ENCODE results near the gene TROAP.
A peak's percentile ranks its signal among the peaks of the same experiment; 100 is the strongest.

Gene TROAP

GRCh38 chr12:49342914-49343731 lies 20.1 kb downstream of the TROAP start:
- WGBS, 2 experiments: 3 to 4% methylated on average over 31 of the region's 33 CpGs
- Histone ChIP-seq H3K4me1 (ENCODE audit: control insufficient read depth, insufficient read depth, low read length) (peaks cover 31% of the 10 kb centered on the region), H3K27ac (ENCODE audit: insufficient read depth, low read depth, low read length, poor library complexity, severe bottlenecking) (no peak overlapping the region), H3K9me3 (ENCODE audit: control insufficient read depth, low read length) (no peaks in the 10 kb centered on the region), H3K4me3 (ENCODE audit: insufficient read depth, low read depth, low read length) (no peak overlapping the region), H3K27me3 (ENCODE audit: control insufficient read depth, insufficient read depth, low read length, poor library complexity, severe bottlenecking) (peaks cover 100% of the 10 kb centered on the region), H3K36me3 (ENCODE audit: control insufficient read depth, insufficient read depth, low read length) (no peaks in the 10 kb centered on the region)

- H3K27me3 ChIP-seq (ENCODE audit: control insufficient read depth, insufficient read depth, low read length, poor library complexity, severe bottlenecking): peaks cover 100% of the 10 kb centered on the region
- H3K27ac ChIP-seq (ENCODE audit: insufficient read depth, low read depth, low read length, poor library complexity, severe bottlenecking): no peak overlapping the region
- 4 to 6% methylated on average over 15 of the region's 15 CpGs for WGBS, 2 experiments
- H3K36me3 ChIP-seq (ENCODE audit: control insufficient read depth, insufficient read depth, low read length): no peaks in the 10 kb centered on the region
- H3K9me3 ChIP-seq (ENCODE audit: control insufficient read depth, low read length): no peaks in the 10 kb centered on the region
- H3K4me3 ChIP-seq (ENCODE audit: insufficient read depth, low read depth, low read length): no peak overlapping the region
- H3K4me1 ChIP-seq (ENCODE audit: control insufficient read depth, insufficient read depth, low read length): peaks cover 31% of the 10 kb centered on the region
These were observed 21.5 kb downstream of the TROAP start for GRCh38 chr12:49344486-49345050.

DNA sequence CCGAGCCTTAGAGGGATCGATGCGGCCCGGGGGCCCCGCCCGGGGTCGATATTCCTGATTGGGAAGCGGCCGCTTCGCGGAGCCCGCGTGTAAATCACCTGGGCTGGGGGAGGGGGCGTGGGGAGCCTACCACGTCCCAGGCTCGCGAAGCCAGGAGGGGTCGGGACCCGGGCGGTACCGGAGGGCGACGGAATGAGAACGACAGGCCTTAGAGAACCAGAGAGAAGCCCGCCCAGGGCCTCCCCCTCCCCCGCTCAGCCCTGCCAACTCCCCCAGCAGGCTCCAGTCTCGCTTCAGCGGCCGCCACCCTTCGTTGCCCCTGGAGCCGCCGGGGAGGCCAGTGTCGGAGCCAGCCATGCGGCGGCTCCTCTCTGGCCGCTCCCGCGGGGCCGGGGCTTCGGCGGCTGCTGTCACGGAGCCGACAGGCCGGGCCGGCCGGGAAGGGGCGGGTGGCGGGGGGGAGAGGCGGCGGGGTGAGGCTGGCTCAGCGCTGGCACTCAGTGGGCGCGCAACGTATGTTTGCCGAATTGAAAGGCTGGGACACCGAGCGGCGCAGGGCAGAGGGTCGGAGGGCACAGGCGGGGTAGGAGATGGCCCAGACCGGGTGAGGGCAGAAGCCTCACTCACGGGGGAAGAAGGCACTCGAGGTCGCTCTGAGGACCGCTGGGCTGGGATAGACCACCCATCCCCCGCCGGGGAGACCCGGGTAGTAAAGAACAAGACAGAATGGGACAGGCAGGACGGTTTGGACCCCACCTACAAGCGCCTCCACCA lies 22.2 kb downstream of the TROAP start:
- no peaks in the 10 kb centered on the region for H3K9me3 ChIP-seq (ENCODE audit: control insufficient read depth, low read length)
- WGBS, 2 experiments: 0% methylated on average over 70 of the region's 70 CpGs
- peaks cover 99% of the 10 kb centered on the region for H3K27me3 ChIP-seq (ENCODE audit: control insufficient read depth, insufficient read depth, low read length, poor library complexity, severe bottlenecking)
- peak overlapping the region; percentile 21 for H3K4me3 ChIP-seq (ENCODE audit: insufficient read depth, low read depth, low read length)
- peaks cover 31% of the 10 kb centered on the region for H3K4me1 ChIP-seq (ENCODE audit: control insufficient read depth, insufficient read depth, low read length)
- no peak overlapping the region for H3K27ac ChIP-seq (ENCODE audit: insufficient read depth, low read depth, low read length, poor library complexity, severe bottlenecking)
- no peaks in the 10 kb centered on the region for H3K36me3 ChIP-seq (ENCODE audit: control insufficient read depth, insufficient read depth, low read length)

- Histone ChIP-seq H3K4me3 (ENCODE audit: insufficient read depth, low read depth, low read length) (peak overlapping the region; percentile 21), H3K27ac (ENCODE audit: insufficient read depth, low read depth, low read length, poor library complexity, severe bottlenecking) (no peak overlapping the region), H3K9me3 (ENCODE audit: control insufficient read depth, low read length) (no peaks in the 10 kb centered on the region), H3K36me3 (ENCODE audit: control insufficient read depth, insufficient read depth, low read length) (no peaks in the 10 kb centered on the region), H3K4me1 (ENCODE audit: control insufficient read depth, insufficient read depth, low read length) (peaks cover 28% of the 10 kb centered on the region), H3K27me3 (ENCODE audit: control insufficient read depth, insufficient read depth, low read length, poor library complexity, severe bottlenecking) (peaks cover 95% of the 10 kb centered on the region)
- WGBS, 2 experiments: 1% methylated on average over 61 of the region's 61 CpGs
These were observed 23.0 kb downstream of the TROAP start for GRCh38 chr12:49345825-49346658.

DNA sequence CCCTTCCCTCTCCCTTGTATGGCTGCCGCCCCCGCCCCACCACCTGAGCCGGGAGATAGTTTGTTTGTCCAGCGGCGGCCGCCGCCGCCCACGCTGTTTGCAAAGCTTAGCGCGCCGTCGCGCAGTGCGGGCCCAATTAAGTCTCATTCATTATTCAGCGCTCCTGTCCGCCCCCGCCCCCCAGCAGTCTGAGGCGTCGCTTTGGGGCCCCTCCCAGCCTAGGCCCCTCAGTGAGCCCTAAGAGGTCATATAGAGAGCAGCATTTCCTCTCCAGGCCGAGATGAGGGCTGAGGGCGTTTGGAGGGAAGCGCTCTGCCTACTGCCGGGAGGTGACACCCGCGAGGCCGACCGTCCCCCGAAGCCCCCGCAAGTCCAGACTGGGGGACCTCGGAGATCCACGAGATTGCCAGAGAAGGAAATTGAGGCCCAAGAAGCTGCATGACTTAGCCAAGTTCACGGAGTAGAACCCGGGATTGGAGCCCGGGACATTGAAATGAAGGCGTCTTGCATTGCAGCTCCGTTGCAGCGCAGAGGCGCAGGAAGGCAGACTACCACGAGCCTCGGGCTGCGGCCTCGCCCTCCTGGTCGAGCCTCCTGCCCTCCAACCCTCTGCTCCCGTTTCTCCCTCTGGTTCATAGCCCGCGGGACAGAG lies 23.7 kb downstream of the TROAP start, which contains the start of gene DNAJC22:
Gene DNAJC22 (plus strand): TSS at position 230 of the 652 bp plus-strand sequence. CDS start 1,985 bp downstream, outside the sequence.
- no peaks in the 10 kb centered on the region for H3K9me3 ChIP-seq (ENCODE audit: control insufficient read depth, low read length)
- 1% methylated on average over 47 of the region's 47 CpGs for WGBS, 2 experiments
- H3K4me3 ChIP-seq (ENCODE audit: insufficient read depth, low read depth, low read length): peak within 1 kb of the TSS; percentile 21
- H3K4me1 ChIP-seq (ENCODE audit: control insufficient read depth, insufficient read depth, low read length): peaks cover 22% of the 10 kb centered on the region
- no peak within 1 kb of the TSS for H3K27ac ChIP-seq (ENCODE audit: insufficient read depth, low read depth, low read length, poor library complexity, severe bottlenecking)
- H3K27me3 ChIP-seq (ENCODE audit: control insufficient read depth, insufficient read depth, low read length, poor library complexity, severe bottlenecking): peaks cover 89% of the 10 kb centered on the region
- no peaks in the 10 kb centered on the region for H3K36me3 ChIP-seq (ENCODE audit: control insufficient read depth, insufficient read depth, low read length)

DNA sequence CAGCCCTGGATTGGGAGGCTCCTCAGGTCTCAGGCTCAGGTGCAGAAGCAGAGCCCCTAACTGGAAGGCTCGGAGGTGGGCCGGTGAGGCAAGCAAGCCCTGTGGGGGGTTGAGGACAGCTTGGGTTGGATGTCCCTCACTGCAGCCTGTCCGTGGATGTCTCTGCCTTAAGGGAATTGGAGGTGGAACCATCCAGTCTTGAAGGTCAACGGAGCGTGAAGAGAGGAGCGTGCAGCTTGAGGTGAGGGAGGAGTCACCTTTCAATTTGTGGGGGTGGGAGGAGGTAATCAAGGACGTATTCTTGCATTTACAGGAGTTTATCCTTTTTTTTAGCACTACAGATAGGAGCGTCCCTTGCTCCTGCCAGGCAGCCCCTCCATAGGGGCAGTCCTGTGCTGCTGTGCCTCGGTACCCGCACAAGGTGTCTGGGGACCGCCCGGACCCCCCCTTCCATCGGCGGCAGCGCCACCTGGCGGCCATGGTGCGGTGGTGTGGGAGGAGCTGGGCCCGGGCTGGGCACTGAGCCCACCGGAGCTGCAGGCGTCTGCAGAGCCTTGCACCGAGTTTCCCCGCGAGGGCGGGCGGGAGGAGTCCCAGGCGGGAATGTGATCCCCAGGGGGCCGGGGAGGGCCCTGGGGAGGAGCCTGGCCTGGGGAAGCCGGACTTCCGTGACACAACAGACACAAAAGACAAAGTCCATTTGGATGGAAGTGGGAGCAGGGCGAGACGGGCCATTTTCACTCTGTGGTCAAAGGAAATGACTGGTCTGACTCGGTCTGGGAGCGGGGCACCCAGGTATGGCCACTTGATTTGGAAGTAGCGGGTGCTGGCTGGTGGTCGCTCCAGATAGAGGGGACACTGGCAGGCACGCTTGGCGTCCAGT lies 24.5 kb downstream of the TROAP start:
- no peaks in the 10 kb centered on the region for H3K9me3 ChIP-seq (ENCODE audit: control insufficient read depth, low read length)
- H3K36me3 ChIP-seq (ENCODE audit: control insufficient read depth, insufficient read depth, low read length): no peaks in the 10 kb centered on the region
- H3K27ac ChIP-seq (ENCODE audit: insufficient read depth, low read depth, low read length, poor library complexity, severe bottlenecking): no peak overlapping the region
- H3K4me3 ChIP-seq (ENCODE audit: insufficient read depth, low read depth, low read length): peak overlapping the region; percentile 18
- peaks cover 21% of the 10 kb centered on the region for H3K4me1 ChIP-seq (ENCODE audit: control insufficient read depth, insufficient read depth, low read length)
- WGBS, 2 experiments: 11 to 12% methylated on average over 37 of the region's 37 CpGs
- H3K27me3 ChIP-seq (ENCODE audit: control insufficient read depth, insufficient read depth, low read length, poor library complexity, severe bottlenecking): peaks cover 81% of the 10 kb centered on the region

DNA sequence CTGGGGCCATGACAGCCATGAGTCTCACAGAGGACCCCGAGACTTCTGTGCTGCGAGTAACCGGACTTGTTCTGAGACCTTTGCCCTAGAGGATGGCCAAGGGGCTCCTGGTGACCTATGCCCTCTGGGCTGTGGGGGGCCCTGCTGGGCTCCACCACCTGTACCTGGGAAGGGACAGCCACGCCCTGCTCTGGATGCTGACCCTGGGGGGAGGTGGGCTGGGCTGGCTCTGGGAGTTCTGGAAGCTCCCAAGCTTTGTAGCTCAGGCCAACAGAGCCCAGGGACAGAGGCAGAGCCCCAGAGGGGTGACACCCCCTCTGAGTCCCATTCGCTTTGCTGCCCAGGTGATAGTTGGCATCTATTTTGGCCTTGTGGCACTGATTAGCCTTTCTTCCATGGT lies 25.7 kb downstream of the TROAP start:
- Histone ChIP-seq H3K27ac (ENCODE audit: insufficient read depth, low read depth, low read length, poor library complexity, severe bottlenecking) (no peak overlapping the region), H3K4me1 (ENCODE audit: control insufficient read depth, insufficient read depth, low read length) (peaks cover 21% of the 10 kb centered on the region), H3K9me3 (ENCODE audit: control insufficient read depth, low read length) (no peaks in the 10 kb centered on the region), H3K4me3 (ENCODE audit: insufficient read depth, low read depth, low read length) (no peak overlapping the region), H3K36me3 (ENCODE audit: control insufficient read depth, insufficient read depth, low read length) (no peaks in the 10 kb centered on the region), H3K27me3 (ENCODE audit: control insufficient read depth, insufficient read depth, low read length, poor library complexity, severe bottlenecking) (peaks cover 69% of the 10 kb centered on the region)
- WGBS, 2 experiments: 91 to 97% methylated on average over 5 of the region's 5 CpGs

DNA sequence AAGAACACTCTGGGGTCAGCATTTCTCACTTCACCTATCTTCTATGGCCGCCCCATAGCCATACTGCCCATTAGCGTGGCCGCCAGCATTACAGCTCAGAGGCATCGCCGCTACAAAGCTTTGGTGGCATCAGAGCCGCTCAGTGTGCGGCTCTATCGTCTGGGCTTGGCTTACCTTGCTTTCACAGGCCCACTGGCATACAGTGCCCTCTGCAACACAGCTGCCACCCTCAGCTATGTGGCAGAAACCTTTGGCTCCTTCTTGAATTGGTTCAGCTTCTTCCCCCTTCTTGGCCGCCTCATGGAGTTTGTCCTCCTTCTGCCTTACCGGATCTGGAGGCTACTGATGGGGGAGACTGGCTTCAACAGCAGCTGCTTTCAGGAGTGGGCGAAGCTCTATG lies 26.2 kb downstream of the TROAP start:
- WGBS, 2 experiments: 91 to 92% methylated on average over 11 of the region's 11 CpGs
- Histone ChIP-seq H3K9me3 (ENCODE audit: control insufficient read depth, low read length) (no peaks in the 10 kb centered on the region), H3K27ac (ENCODE audit: insufficient read depth, low read depth, low read length, poor library complexity, severe bottlenecking) (no peak overlapping the region), H3K36me3 (ENCODE audit: control insufficient read depth, insufficient read depth, low read length) (no peaks in the 10 kb centered on the region), H3K27me3 (ENCODE audit: control insufficient read depth, insufficient read depth, low read length, poor library complexity, severe bottlenecking) (peaks cover 67% of the 10 kb centered on the region), H3K4me1 (ENCODE audit: control insufficient read depth, insufficient read depth, low read length) (peaks cover 21% of the 10 kb centered on the region), H3K4me3 (ENCODE audit: insufficient read depth, low read depth, low read length) (no peak overlapping the region)

DNA sequence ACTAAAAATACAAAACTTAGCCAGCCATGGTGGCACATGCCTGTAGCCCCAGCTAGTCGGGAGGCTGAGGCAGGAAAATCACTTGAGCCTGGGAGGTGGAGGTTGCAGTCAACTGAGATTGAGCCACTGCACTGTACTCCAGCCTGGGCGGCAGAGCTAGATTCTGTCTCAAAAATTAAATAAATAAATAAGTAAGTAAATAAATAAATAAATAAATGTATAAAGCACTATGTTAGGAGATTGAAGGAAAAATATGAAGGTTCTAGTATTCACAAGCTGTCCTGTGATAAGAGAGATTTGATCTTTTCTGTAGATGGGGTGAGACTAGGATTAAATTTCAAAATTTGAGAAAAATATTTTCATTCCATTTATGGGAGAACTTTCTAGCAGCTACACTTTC lies 29.3 kb downstream of the TROAP start:
- 78 to 96% methylated on average over 1 of the region's 2 CpGs for WGBS, 2 experiments
- Histone ChIP-seq H3K27me3 (ENCODE audit: control insufficient read depth, insufficient read depth, low read length, poor library complexity, severe bottlenecking) (peaks cover 42% of the 10 kb centered on the region), H3K27ac (ENCODE audit: insufficient read depth, low read depth, low read length, poor library complexity, severe bottlenecking) (no peak overlapping the region)

More for the DNA sequence above, 29.3 kb downstream of the TROAP start:
- H3K4me3 ChIP-seq (ENCODE audit: insufficient read depth, low read depth, low read length): no peak overlapping the region
- H3K9me3 ChIP-seq (ENCODE audit: control insufficient read depth, low read length): no peaks in the 10 kb centered on the region
- H3K4me1 ChIP-seq (ENCODE audit: control insufficient read depth, insufficient read depth, low read length): peaks cover 5% of the 10 kb centered on the region
- H3K36me3 ChIP-seq (ENCODE audit: control insufficient read depth, insufficient read depth, low read length): no peaks in the 10 kb centered on the region

Data from ectodermal cell (in vitro differentiated cells).